K562 (cell line): ENCODE measurements around the gene ARHGEF3. TPM values are rescaled to one million over a fixed set of nuclear protein-coding genes. Genes with fewer than 3 reads are reported as not detected.

Source experiments
- ATAC-seq: fragments of 200-7000 bp; cut with Tn5 transposase; 3 replicates; pipeline ENCODE4 v1.9.1; 2020; ENCODE audit warnings: moderate library complexity
- BruUV-seq: library from RNA; stranded (reverse); fragments of 400-500 nt; replicated peaks from 2 replicates; lab custom pipeline; 2021; lab: Mats Ljungman, UMichigan
- CTCF ChIA-PET: fragments of 300-600 bp; formaldehyde crosslinking; extraction: SDS; loops from one replicate; lab custom pipeline; 2021; ENCODE audit warnings: low intra/inter-chr PET ratio; lab: Yijun Ruan, JAX
- POLR2A ChIA-PET: fragments of 300-600, 350-650 bp; sonication (Branson Sonifier 250); formaldehyde crosslinking; extraction: SDS; loops from one replicate; lab custom pipeline; 2021; ENCODE audit warnings: antibody characterized with exemption, inconsistent platforms; lab: Yijun Ruan, JAX
- DNase-seq, 4 experiments: peaks; one replicate each; pipeline versions ENCODE4 v3.0.0 to v3.0.0-alpha.2; 2011 to 2018; ENCODE audit warnings: low spot score in 3 of 4, mixed read lengths in 3 of 4; ENCODE audit errors: extremely low read depth in 1 of 4
- FAIRE-seq: peaks from 2 replicates; lab custom pipeline; 2011; peaks lifted over from hg19 to GRCh38; lab: Jason Lieb, UNC
- H2AFZ ChIP-seq: 2 replicates; pipeline ENCODE4 v1.6.0; 2011; ENCODE audit warnings: low read depth, low read length, control low read depth, inconsistent platforms
- H3K27ac ChIP-seq: fragments of 200-600 bp; 3 replicates; pipeline ENCODE4 v1.8.0; 2011; ENCODE audit warnings: low read depth, mild to moderate bottlenecking, control low read depth, inconsistent platforms, low read length, moderate library complexity, mixed read lengths; ENCODE audit errors: extremely low read depth
- H3K27me3 ChIP-seq, 2 experiments: fragments of 300-600 bp in 1 of 2; 2 replicates in 1 of 2; 3 replicates in 1 of 2; pipeline versions ENCODE4 v1.6.0 to v1.8.0; 2011; ENCODE audit warnings: inconsistent platforms in 2 of 2, low read length in 2 of 2, mild to moderate bottlenecking in 1 of 2, mixed read lengths in 1 of 2, moderate library complexity in 1 of 2; ENCODE audit not compliant: control insufficient read depth in 2 of 2, insufficient read depth in 2 of 2
- H3K36me3 ChIP-seq: fragments of 300-600 bp; 3 replicates; pipeline ENCODE4 v1.8.0; 2011; ENCODE audit warnings: mild to moderate bottlenecking, low read length, inconsistent platforms; ENCODE audit not compliant: control insufficient read depth, insufficient read depth
- H3K4me1 ChIP-seq, 2 experiments: fragments of 200-600 bp in 1 of 2; replicated peaks in 1 of 2; 2 replicates in 1 of 2; 3 replicates in 1 of 2; pipeline versions ENCODE4 v1.5.1 to v1.8.0; 2011; ENCODE audit warnings: inconsistent platforms in 2 of 2, low read length in 2 of 2, mild to moderate bottlenecking in 1 of 2, mixed read lengths in 1 of 2, moderate library complexity in 1 of 2; ENCODE audit not compliant: control insufficient read depth in 2 of 2, insufficient read depth in 2 of 2
- H3K4me2 ChIP-seq: 2 replicates; pipeline ENCODE4 v1.6.1; 2011; ENCODE audit warnings: low read length, control low read depth, inconsistent platforms, mixed read lengths; ENCODE audit not compliant: insufficient read depth
- H3K4me3 ChIP-seq: fragments of 200-600 bp; sonication (generic), shearing (Covaris generic); 2 replicates; pipeline ENCODE4 v1.5.1; 2016; ENCODE audit warnings: control low read depth, inconsistent platforms
- H3K79me2 ChIP-seq: fragments of 200-600 bp; 3 replicates; pipeline ENCODE4 v1.8.0; 2011; ENCODE audit warnings: low read length, inconsistent platforms; ENCODE audit not compliant: control insufficient read depth, insufficient read depth
- H3K9ac ChIP-seq, 2 experiments: 2 replicates each; pipeline versions ENCODE4 v1.6.0 to v1.6.1; 2011; ENCODE audit warnings: low read depth in 2 of 2, low read length in 2 of 2, control low read depth in 1 of 2, inconsistent platforms in 1 of 2, mild to moderate bottlenecking in 1 of 2, mixed read lengths in 1 of 2; ENCODE audit not compliant: insufficient read depth in 1 of 2
- H3K9me1 ChIP-seq: one replicate; pipeline ENCODE4 v1.6.0; 2011; ENCODE audit warnings: inconsistent platforms, mild to moderate bottlenecking, low read length, moderate library complexity; ENCODE audit not compliant: control insufficient read depth, insufficient read depth
- H3K9me3 ChIP-seq: replicated peaks from 2 replicates; pipeline ENCODE4 v1.5.1; 2011; ENCODE audit warnings: low read depth, low read length, inconsistent platforms; ENCODE audit not compliant: control insufficient read depth, insufficient read depth
- H4K20me1 ChIP-seq: replicated peaks from 2 replicates; pipeline ENCODE4 v1.6.1; 2011; ENCODE audit warnings: low read length, inconsistent platforms, mixed read lengths; ENCODE audit not compliant: control insufficient read depth, insufficient read depth
- CBFB ChIP-seq: sonication (generic); formaldehyde crosslinking; IDR thresholded peaks from 2 replicates; pipeline ENCODE4 v1.4.0; 2020; ENCODE audit warnings: mild to moderate bottlenecking, missing genetic modification reagents
- CBX8 ChIP-seq: fragments of 200-600 bp; sonication (generic); IDR thresholded peaks from 2 replicates; pipeline ENCODE4 v1.6.1; 2012; ENCODE audit warnings: borderline replicate concordance, mixed run types, low read depth, mild to moderate bottlenecking, moderate library complexity, mixed read lengths, low read length, control low read depth, inconsistent platforms; ENCODE audit not compliant: poor library complexity, severe bottlenecking; ENCODE audit errors: extremely low read depth
- DPF2 ChIP-seq: fragments of 450-650 bp; IDR thresholded peaks from 2 replicates; pipeline ENCODE4 v1.6.1; 2016
- ESRRA ChIP-seq: fragments of 450-650 bp; IDR thresholded peaks from 2 replicates; pipeline ENCODE4 v1.6.1; 2014; ENCODE audit warnings: low read depth, mild to moderate bottlenecking, moderate library complexity, borderline replicate concordance
- MAZ ChIP-seq, 2 experiments: fragments of 450-650 bp in 1 of 2; sonication (generic) in 1 of 2; formaldehyde crosslinking; IDR thresholded peaks in 1 of 2; conservative IDR thresholded peaks in 1 of 2; 2 replicates each; pipeline versions ENCODE4 v1.4.0 to v1.5.0; 2020; ENCODE audit warnings: mild to moderate bottlenecking in 1 of 2, missing genetic modification reagents in 1 of 2
- RFX1 ChIP-seq: fragments of 450-650 bp; IDR thresholded peaks from 2 replicates; pipeline ENCODE4 v1.6.1; 2016; ENCODE audit warnings: mild to moderate bottlenecking, moderate library complexity
- TAL1 ChIP-seq: fragments of 450-650 bp; IDR thresholded peaks from 2 replicates; pipeline ENCODE4 v1.6.1; 2016; ENCODE audit warnings: mild to moderate bottlenecking
- ZBTB1 ChIP-seq: sonication (generic); formaldehyde crosslinking; IDR thresholded peaks from 2 replicates; pipeline ENCODE4 v1.8.1; 2023; ENCODE audit warnings: missing genetic modification reagents, low read depth, mild to moderate bottlenecking, borderline replicate concordance
- ZKSCAN3 ChIP-seq: fragments of 250-450 bp; sonication (Bioruptor Pico); IDR thresholded peaks from 2 replicates; pipeline ENCODE4 v1.4.0; 2020
- ZNF140 ChIP-seq: fragments of 250-450 bp; sonication (Bioruptor Pico); IDR thresholded peaks from 2 replicates; pipeline ENCODE4 v1.8.0; 2021; ENCODE audit warnings: moderate library complexity, mild to moderate bottlenecking, inconsistent platforms
- ZNF212 ChIP-seq: fragments of 450-650 bp; formaldehyde crosslinking; IDR thresholded peaks from 2 replicates; pipeline ENCODE4 v1.4.0; 2020; ENCODE audit warnings: mild to moderate bottlenecking
- ZNF408 ChIP-seq: fragments of 250-450 bp; sonication (Bioruptor Pico); IDR thresholded peaks from 2 replicates; pipeline ENCODE4 v1.4.0; 2020; ENCODE audit warnings: low read depth, mild to moderate bottlenecking, moderate library complexity
- WGBS: fragments of 100-300 bp; shearing (Covaris generic); methylation state at CpG from one replicate; pipeline ENCODE4 v1.1.6; 2016; ENCODE audit warnings: low coverage, mixed read lengths; ENCODE audit not compliant: insufficient coverage; ENCODE audit errors: missing lambda C conversion rate; 5-methylcytosine and 5-hydroxymethylcytosine counted together
- in situ Hi-C: fragments of 300-500 bp; cut with MboI; formaldehyde crosslinking; loops from 4 replicates; pipeline ENCODE4 v1.15.0; 2018; ENCODE audit warnings: inconsistent platforms, mixed read lengths
- intact Hi-C: fragments of 100-400 bp; cut with micrococcal nuclease; formaldehyde crosslinking; loops from 2 replicates; pipeline ENCODE4 v1.14.2; 2022
- polyA plus RNA-seq, 8 experiments: library from polyadenylated mRNA; depleted of rRNA in 4 of 8; stranded (reverse) in 5 of 8; unstranded in 3 of 8; fragments of >200 nt; fragmentation: Nextera tagmentation in 2 of 8; fragmentation: Illumina TruSeq in 1 of 8; extraction: Ambion mirVana in 2 of 8; extraction: Trizol in 1 of 8; gene quantifications; 2 replicates each; pipeline versions ENCODE4 v1.2.1 to v1.2.3, GENCODE V29; 2011 to 2014; ENCODE audit warnings: inconsistent platforms in 1 of 8, missing spikeins in 1 of 8
- total RNA-seq, 7 experiments: library from RNA; depleted of rRNA in 6 of 7; stranded (reverse); fragments of >200 nt in 6 of 7; fragmentation: Illumina TruSeq in 2 of 7; extraction: Trizol in 2 of 7; gene quantifications; 2 replicates each; pipeline versions ENCODE4 v1.2.1 to v1.2.3, GENCODE V29; 2011 to 2021; ENCODE audit warnings: low replicate concordance in 1 of 7
- TF ChIP-seq, protein P1 (sequence below), 2 experiments: fragments of 450-650 bp in 1 of 2; sonication (generic) in 1 of 2; formaldehyde crosslinking in 1 of 2; IDR thresholded peaks in 1 of 2; conservative IDR thresholded peaks in 1 of 2; 2 replicates each; pipeline versions ENCODE4 v1.6.1 to v1.8.1; 2016 to 2023; ENCODE audit warnings: mild to moderate bottlenecking in 2 of 2, moderate library complexity in 2 of 2, inconsistent platforms in 1 of 2, missing genetic modification reagents in 1 of 2
- TF ChIP-seq, protein P2 (sequence below): fragments of 200-800 bp; sonication (Bioruptor generic); IDR thresholded peaks from 2 replicates; pipeline ENCODE4 v1.6.1; 2017; ENCODE audit warnings: missing genetic modification characterization, missing compliant biosample characterization

Gene ARHGEF3
- total and polyA plus RNA-seq, 9 of the 15 experiments (the other 6 are each of a cell fraction or from before 2014, with no cell fraction given), result 0.77 to 2.7 (median 1.4) TPM

DNA sequence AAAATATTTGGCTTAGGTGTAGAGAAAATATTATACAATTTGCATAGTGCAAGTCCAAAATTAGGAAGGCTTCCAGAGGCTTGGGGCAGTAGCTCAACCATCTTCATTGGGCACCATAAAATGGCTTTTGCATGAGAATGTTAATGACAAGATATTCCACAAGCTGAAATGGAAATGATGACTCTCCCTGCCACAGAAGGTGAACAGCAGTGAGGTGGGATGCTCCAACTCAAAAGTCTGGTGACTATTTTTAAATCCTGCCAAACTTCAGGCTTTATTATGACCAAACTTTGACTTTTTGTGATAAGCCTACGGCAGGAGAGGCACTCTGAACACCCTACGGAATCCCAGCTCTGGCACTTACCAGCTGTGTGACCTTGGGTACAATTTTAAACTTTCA is 37.6 kb downstream of the ARHGEF3 start:
- Histone ChIP-seq H4K20me1 (no peaks in the 10 kb centered on the region), H3K4me1 (no peaks in the 10 kb centered on the region; a peak in 1 of 5 replicates), H3K4me2 (no peak overlapping the region), H3K27me3 (no peaks in the 10 kb centered on the region), H3K27ac (no peak overlapping the region), H2AFZ (no peak overlapping the region), H3K9me3 (no peaks in the 10 kb centered on the region), H3K79me2 (no peaks in the 10 kb centered on the region), H3K4me3 (no peak overlapping the region), H3K9me1 (no peaks in the 10 kb centered on the region), H3K9ac (no peak overlapping the region), H3K36me3 (no peaks in the 10 kb centered on the region)
- no TSS peak for BruUV-seq
- ATAC-seq (no peak), DNase-seq (no peak), FAIRE-seq (no peak)
- in situ Hi-C loops (no loop called here), intact Hi-C loops (no loop called here)
- no peak for TF ChIP-seq TAL1
- TF ChIP-seq ZNF408 (CRISPR knock-in tag), result no peak
- TF ChIP-seq DPF2, result no peak
- TF ChIP-seq ZKSCAN3, result no peak
- TF ChIP-seq, protein P1, sequence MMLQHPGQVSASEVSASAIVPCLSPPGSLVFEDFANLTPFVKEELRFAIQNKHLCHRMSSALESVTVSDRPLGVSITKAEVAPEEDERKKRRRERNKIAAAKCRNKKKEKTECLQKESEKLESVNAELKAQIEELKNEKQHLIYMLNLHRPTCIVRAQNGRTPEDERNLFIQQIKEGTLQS (IDR thresholded peaks at IDR 0.05), result no peak
- TF ChIP-seq, protein P1 (CRISPR knock-in tag; conservative IDR thresholded peaks at IDR 0.05), result no peak
- TF ChIP-seq CBFB (CRISPR knock-in tag), result no peak
- TF ChIP-seq ESRRA, result no peak
- TF ChIP-seq ZBTB1, result no peak
- no peak for TF ChIP-seq ZNF140
- TF ChIP-seq MAZ (CRISPR knock-in tag; conservative IDR thresholded peaks at IDR 0.05 in 1 of 2, IDR thresholded peaks at IDR 0.05 in 1 of 2), result no peak
- TF ChIP-seq RFX1, result no peak
- TF ChIP-seq, protein P2, sequence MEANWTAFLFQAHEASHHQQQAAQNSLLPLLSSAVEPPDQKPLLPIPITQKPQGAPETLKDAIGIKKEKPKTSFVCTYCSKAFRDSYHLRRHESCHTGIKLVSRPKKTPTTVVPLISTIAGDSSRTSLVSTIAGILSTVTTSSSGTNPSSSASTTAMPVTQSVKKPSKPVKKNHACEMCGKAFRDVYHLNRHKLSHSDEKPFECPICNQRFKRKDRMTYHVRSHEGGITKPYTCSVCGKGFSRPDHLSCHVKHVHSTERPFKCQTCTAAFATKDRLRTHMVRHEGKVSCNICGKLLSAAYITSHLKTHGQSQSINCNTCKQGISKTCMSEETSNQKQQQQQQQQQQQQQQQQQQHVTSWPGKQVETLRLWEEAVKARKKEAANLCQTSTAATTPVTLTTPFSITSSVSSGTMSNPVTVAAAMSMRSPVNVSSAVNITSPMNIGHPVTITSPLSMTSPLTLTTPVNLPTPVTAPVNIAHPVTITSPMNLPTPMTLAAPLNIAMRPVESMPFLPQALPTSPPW (CRISPR knock-in tag), result no peak
- TF ChIP-seq CBX8, result no peak
- TF ChIP-seq ZNF212 (CRISPR knock-in tag), result no peak
- CTCF ChIA-PET, result interaction anchor here (0.6 kb wide), 1 partner anchor 207 kb away, joined by 3 read pairs; the partner anchor contains the start of gene CCDC66
- POLR2A ChIA-PET, result no interaction called here
- WGBS, result 7% methylated on average over 2 of the region's 2 CpGs
